Suppressor macrophage (primary cell): Measurements from ENCODE around the gene SS18L1.
"Not testable (repeated sequence)": the region's sequence is repeated elsewhere in the genome, so short reads cannot be mapped to it uniquely, and the experiment has no call there.

ENCODE experiments used
- DNase-seq, 4 experiments: peaks; one replicate each; pipeline ENCODE4 v3.0.0-alpha.2; 2020 to 2022

The SS18L1 gene

GRCh38 chr20:62137478-62138203 lies 5.9 kb upstream of the SS18L1 start:
- no peak for DNase-seq

GRCh38 chr20:62138204-62138543 lies 5.4 kb upstream of the SS18L1 start:
- no peak for DNase-seq

GRCh38 chr20:62138912-62139311 lies 4.7 kb upstream of the SS18L1 start:
- no peak for DNase-seq

DNA sequence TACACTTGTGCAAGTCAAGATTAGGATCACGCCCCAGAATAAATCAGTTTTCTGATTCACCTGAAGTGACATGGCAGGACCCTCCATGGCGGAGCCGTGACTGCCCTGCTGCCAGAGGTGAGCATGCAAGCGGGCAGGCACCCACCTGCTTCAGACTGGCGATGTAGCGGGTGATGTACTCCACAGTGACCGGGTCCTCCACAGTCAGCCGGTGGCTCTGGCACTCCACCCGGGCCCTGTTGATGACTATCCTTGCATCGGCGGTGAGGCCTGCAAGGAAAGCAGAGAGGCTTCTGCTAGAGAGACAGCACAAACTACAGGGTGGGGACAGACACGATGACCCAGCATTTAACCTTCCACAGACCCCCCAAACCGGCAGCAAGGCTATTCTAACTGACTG lies 3.9 kb upstream of the SS18L1 start:
- DNase-seq, result no peak

DNA sequence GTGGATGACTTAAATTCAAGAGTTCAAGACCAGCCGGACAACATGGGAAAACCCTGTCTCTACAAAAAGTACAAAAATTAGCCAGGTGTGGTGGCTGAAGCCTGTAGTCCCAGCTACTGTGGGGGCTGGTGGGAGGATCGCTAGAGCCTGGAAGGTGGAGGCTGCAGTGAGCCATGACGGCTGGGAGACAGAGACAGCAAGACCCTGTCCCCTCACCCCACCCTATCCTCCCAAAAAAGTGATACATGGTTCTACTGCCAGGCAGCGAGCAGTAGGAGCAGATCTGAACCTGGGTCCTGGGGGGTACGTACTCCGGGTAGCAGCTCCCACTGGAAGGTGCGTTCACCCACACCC lies 2.5 kb upstream of the SS18L1 start:
- no peak for DNase-seq

GRCh38 chr20:62141397-62142251 lies 1.9 kb upstream of the SS18L1 start:
- DNase-seq, result peak; percentile 73 to 90 (median 81)

DNA sequence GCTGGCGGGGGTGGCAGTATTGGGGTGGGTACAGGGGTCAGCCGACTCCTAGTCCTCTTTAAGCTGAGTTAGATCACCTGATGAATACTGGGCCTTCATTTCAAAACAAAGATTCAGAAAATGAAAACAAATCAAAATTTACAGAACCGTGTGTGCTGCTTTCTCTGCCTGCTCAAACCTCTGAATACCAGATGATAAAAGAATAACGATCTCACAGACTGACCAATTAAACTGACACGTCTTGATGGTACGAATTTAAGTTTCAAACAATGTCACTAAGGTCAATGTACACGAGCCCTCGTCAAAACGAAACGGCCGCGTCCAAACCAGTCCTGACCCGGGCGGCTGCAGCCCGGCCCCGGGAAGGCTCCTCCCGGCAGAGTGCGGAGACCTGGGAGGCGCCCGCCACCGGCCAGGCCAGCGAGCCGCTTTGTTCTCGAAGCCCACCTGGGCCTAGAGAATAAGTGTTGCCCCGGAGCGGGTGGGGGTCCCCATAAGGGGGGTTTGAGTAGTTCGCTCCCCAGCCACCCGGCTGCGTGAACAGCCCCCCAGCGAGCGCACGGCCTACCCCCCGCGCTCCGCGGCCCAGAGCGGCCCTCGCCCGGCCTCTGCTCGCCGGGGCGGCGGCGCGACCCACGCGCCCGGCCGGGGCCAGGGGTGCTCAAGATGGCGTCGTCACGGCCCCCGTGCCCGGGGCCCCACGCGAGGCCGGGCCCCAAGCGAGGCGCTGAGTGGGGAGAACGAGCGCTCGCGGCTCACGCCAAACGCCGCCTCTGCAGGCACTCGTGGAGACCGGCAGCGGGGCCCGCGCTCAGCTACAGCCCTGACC lies 1.1 kb upstream of the SS18L1 start:
- DNase-seq, result peak in 3 of 4 experiments; percentile 15 to 62 (median 54)

- DNase-seq, result peak; percentile 74 to 90 (median 84)
Observed at GRCh38 chr20:62143957-62144825, 622 bp downstream of the SS18L1 start.

GRCh38 chr20:62145688-62146018 lies 2.1 kb downstream of the SS18L1 start:
- no peak for DNase-seq

- DNase-seq, result no peak
Observed at GRCh38 chr20:62146019-62146755, 2.6 kb downstream of the SS18L1 start.

- DNase-seq, result no peak
Observed at GRCh38 chr20:62147125-62147524, 3.6 kb downstream of the SS18L1 start.

DNA sequence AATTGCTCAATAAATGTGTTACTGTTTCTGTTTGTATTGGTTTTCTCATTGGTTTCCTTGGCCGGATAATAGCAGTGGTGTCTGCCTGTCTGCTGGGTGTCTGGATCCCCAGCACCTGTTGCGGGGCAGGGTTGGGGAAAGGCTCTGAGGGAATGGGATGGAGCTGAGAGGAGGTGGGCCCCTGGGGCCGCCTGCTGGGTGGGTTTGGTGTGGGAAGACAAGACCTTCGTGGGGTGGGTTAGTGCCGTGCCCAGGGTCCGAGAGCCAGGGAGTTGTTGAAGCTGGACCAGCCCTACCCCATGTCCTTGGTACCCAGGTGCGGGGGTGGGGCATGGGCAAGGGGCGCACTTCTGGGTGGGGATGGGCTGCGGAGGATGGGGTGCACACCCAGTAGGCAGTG lies 4.0 kb downstream of the SS18L1 start:
- no peak for DNase-seq

GRCh38 chr20:62148383-62148782 lies 4.8 kb downstream of the SS18L1 start:
- not testable (repeated sequence) for DNase-seq

DNA sequence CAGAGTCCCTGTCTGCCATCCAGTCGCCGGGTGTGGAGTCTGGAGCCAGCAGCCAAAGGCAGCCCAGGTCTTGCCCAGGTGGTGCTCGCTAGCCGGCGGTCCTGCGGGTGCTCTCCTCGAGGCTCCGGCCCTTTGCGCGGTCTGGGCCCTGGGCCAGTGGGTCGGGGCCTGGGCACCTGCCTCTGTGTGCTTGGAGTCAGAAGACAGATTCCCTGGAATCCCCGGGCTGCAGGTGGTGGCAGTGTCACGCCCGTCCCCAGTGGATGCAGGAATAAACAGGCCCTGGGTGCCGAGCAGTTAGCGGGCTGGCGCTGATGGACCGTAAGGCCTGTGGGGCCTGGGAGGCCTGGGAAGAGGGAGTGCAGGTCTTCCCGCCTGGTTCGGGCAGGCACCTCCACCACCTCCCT lies 5.3 kb downstream of the SS18L1 start:
- DNase-seq, result no peak

GRCh38 chr20:62149532-62150309 lies 6.2 kb downstream of the SS18L1 start:
- no peak for DNase-seq

DNA sequence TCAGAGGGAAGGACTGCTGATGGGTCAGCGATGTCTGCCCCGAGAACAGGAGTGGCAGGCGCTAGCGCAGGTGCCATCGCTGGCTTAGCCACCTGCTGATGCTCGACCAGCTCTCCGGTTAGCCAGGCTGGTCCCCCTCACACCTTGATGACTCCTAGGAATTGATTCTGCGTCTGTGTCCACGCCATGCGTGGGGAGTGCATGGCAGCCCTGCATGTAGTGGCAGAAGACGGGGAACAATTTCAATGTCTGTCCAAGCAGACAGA lies 6.7 kb downstream of the SS18L1 start:
- DNase-seq, result no peak

GRCh38 chr20:62151225-62151624 lies 7.7 kb downstream of the SS18L1 start:
- no peak for DNase-seq

DNA sequence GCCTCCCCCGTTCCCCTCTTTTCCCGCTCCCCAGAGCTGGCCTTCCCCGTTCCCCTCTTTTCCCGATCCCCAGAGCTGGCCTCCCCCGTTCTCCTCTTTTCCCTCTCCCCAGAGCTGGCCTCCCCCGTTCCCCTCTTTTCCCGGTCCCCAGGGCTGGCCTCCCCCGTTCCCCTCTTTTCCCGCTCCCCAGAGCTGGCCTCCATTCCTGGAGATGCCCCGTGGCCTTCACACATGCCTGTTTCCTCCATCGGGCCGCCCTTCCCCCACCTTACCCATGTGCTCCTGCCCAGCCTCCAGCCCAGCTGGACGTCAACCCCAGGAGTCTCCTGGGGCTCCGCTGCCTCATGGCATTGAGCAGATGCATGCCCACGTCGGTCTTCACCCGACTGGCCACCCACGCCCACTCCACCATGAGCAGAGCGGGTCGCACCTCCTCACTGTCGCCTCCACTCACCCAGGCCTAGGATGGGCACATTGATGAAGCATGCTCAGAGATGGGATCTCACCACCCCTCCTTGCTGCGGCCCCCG lies 8.3 kb downstream of the SS18L1 start:
- no peak for DNase-seq

DNA sequence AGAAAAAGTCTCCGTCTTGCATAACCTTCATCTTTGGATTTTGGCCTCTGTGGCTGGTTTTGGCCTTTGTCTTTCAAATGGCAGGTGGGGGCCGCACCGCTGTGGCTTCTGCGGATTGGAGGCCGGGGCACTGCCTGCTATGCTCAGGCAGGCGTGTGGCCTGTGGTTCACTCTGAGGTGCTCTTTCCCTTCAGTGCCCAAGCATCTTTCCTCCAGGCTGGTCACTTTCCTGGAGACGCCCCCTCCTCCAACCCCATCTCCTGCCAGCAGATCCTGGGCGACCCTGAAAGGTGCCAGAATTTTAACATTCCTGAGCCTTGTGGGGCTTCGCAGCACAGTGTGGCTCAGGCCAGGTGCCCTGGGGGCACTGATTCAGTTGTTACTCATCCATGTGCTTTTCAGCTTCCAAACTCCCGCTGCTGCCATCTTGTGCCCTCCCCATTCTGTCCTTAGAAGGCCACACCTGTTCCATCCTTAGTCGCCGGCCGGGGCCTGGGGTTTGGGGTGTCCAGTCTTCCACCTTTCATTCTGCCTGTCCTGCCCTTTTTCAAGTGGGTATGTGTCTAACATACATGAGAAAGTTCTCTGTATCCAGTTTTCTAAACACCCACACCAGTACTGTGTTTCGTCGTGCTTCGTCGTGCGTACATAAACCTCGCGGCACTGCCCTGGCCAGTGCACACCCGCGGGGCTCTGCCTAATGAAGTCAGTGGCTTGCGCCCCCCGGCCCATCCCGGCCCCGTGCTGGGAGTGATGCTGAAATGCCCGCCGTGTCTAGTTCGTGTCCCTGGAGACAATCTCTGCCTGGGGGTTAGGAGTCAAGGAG lies 12.1 kb downstream of the SS18L1 start:
- no peak for DNase-seq

GRCh38 chr20:62156254-62156556 lies 12.6 kb downstream of the SS18L1 start:
- no peak for DNase-seq
